NOMO-1 treated with dmso at 0.1 percent for 144 hours (cell line): ENCODE data around the gene RAB32.
"Not testable (repeated sequence)": the region's sequence is repeated elsewhere in the genome, so short reads cannot be mapped to it uniquely, and the experiment has no call there.

Experiments
- DNase-seq: peaks from one replicate; lab custom pipeline; 2025; ENCODE audit not compliant: unreplicated experiment; lab: John Stamatoyannopoulos, UW

RAB32 gene

GRCh38 chr6:146543211-146543939 is at the start of gene RAB32:
Gene RAB32, plus strand, starts transcription at chr6:146543833. Its CDS starts 39 bp downstream, at chr6:146543872.
- DNase-seq, result peak; percentile 93

- DNase-seq, result no peak
Measured at GRCh38 chr6:146498309-146498708, 45.3 kb upstream of the RAB32 start.

- DNase-seq, result no peak
Measured at GRCh38 chr6:146503096-146503495, 40.5 kb upstream of the RAB32 start.

GRCh38 chr6:146515212-146515611 is 28.4 kb upstream of the RAB32 start:
- DNase-seq, result no peak

GRCh38 chr6:146526192-146526591 is 17.4 kb upstream of the RAB32 start:
- no peak for DNase-seq

- no peak for DNase-seq
Measured at GRCh38 chr6:146532702-146533101, 10.9 kb upstream of the RAB32 start.

- DNase-seq, result no peak
Measured at GRCh38 chr6:146542881-146543210, 787 bp upstream of the RAB32 start.

- peak; percentile 45 for DNase-seq
Measured at GRCh38 chr6:146543940-146544615, 445 bp downstream of the RAB32 start.

GRCh38 chr6:146544616-146545182 is 1.1 kb downstream of the RAB32 start:
- DNase-seq, result no peak

GRCh38 chr6:146545581-146545980 is 1.9 kb downstream of the RAB32 start:
- DNase-seq, result peak; percentile 6

- no peak for DNase-seq
Measured at GRCh38 chr6:146546443-146547043, 2.9 kb downstream of the RAB32 start.

- no peak for DNase-seq
Measured at GRCh38 chr6:146547889-146548288, 4.3 kb downstream of the RAB32 start.

GRCh38 chr6:146548898-146549374 is 5.3 kb downstream of the RAB32 start:
- DNase-seq, result no peak

GRCh38 chr6:146550911-146551310 is 7.3 kb downstream of the RAB32 start:
- DNase-seq, result no peak

GRCh38 chr6:146551545-146551944 is 7.9 kb downstream of the RAB32 start:
- DNase-seq, result no peak

GRCh38 chr6:146553377-146554135 is 9.9 kb downstream of the RAB32 start:
- no peak for DNase-seq

- DNase-seq, result no peak
Measured at GRCh38 chr6:146560607-146561006, 17.0 kb downstream of the RAB32 start.

- not testable (repeated sequence) for DNase-seq
Measured at GRCh38 chr6:146566661-146567060, 23.0 kb downstream of the RAB32 start.

GRCh38 chr6:146568619-146569018 is 25.0 kb downstream of the RAB32 start:
- DNase-seq, result not testable (repeated sequence)

- DNase-seq, result no peak
Measured at GRCh38 chr6:146574211-146574610, 30.6 kb downstream of the RAB32 start.

- DNase-seq, result no peak
Measured at GRCh38 chr6:146578054-146578453, 34.4 kb downstream of the RAB32 start.
